ENCODE measurements around the gene CUX1.

Gene CUX1

DNA sequence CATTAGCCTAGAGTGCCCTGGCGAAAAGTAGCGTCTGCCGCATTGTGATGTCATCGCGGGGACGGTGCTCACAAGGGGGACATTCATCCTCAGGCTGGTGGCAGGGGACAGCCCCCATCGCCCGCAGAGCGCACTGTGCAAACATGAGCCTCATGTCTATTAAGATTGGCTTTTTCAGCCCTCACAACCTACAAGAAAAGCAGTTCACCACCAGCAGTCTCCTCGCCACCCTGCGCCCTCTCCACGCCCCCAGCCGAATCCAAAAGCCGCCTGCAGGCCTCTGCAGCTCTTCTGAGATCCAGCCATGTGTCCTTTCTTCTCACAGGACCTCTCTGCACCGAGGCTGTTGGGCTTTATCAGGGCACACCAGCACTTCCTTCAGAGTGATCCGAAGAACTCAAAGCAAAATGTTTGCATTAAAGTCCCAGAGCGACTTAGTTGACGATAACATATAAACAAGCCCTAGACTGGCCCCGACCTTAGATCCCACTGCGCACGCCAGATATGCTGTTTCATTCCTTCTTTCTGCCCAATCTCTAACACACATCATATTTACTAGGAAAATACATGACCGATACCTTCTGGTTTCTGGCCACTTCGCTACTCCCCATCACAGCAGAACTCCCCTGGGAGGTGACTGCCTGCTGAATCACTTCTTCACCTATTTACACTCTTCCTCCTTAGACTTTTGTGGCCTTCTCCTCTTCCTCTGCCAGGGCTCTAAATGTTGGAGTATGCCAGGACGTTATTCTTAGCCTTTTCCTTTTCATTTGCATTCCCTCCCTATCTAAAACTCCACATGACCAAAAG, 263.2 kb downstream of the CUX1 start:
- no peak for DNase-seq

DNA sequence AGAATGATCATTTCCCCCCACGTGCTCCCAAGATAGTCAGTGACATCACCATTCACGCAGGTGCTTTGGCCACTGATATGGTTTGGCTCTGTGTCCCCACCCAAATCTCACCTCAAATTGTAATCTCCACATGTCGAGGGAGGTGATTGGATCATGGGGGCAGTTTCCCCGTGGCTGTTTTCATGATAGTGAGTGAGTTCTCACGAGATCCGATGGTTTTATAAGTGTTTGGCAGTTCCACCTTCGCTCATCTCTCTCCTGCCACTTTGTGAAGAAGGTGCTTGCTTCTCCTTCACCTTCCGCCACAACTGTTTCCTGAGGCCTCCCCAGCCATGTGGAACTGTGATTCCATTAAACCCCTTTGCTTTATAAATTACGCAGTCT, 263.8 kb downstream of the CUX1 start:
- DNase-seq: no peak

DNA sequence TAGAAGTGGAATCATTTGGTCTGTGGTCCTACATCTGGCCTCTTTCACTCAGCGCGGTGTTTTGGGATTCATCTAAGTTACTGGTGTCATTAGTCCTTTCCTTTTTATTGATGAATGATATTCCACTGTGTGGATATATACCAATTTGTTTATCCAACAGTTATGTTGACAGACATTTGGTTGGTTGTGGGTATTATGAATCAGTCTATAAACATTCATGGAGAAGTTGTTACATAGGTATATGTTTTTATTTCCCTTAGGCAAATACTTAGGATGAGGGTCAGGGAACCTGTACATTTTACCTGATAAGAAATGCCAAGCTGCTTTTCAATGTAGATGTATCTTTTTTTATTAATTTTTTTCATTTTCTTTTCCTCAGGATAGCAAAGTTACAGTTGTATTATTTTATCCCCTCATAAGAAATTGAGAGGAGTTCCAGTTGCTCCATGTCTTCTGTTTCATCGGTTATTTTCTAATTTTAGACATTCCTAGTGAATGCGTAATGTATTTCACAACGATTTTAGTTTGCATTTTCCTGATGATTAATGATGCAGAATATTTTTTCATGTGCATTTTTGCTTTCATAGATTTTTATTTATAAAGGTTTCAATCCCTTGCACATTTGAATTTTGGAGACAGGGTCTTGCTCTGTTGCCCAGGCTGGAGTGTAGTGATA, 265.4 kb downstream of the CUX1 start:
- DNase-seq: no peak

DNA sequence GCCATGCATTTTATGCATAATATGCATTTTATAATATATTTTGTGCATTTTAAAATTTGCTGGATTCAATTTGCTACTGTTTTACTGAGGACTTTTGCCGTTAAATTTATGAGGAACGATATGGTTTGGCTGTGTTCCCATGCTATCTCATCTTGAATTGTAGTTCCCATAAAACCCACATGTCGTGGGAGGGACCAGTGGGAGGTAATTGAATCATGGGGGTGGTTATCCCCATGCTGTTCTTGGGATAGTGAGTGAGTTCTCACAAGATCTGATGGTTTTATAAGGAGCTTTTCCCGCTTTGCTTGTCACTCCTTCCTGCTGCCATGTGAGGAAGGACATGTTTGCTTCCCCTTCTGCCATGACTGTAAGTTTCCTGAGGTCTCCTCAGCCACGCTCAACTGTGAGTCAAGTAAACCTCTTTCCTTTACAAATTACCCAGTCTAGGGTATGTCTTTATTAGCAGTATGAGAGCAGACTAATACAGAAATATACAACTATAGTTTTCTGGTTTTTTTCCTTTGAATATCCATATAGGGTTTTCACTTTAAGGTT, 267.9 kb downstream of the CUX1 start:
- no peak for DNase-seq

DNA sequence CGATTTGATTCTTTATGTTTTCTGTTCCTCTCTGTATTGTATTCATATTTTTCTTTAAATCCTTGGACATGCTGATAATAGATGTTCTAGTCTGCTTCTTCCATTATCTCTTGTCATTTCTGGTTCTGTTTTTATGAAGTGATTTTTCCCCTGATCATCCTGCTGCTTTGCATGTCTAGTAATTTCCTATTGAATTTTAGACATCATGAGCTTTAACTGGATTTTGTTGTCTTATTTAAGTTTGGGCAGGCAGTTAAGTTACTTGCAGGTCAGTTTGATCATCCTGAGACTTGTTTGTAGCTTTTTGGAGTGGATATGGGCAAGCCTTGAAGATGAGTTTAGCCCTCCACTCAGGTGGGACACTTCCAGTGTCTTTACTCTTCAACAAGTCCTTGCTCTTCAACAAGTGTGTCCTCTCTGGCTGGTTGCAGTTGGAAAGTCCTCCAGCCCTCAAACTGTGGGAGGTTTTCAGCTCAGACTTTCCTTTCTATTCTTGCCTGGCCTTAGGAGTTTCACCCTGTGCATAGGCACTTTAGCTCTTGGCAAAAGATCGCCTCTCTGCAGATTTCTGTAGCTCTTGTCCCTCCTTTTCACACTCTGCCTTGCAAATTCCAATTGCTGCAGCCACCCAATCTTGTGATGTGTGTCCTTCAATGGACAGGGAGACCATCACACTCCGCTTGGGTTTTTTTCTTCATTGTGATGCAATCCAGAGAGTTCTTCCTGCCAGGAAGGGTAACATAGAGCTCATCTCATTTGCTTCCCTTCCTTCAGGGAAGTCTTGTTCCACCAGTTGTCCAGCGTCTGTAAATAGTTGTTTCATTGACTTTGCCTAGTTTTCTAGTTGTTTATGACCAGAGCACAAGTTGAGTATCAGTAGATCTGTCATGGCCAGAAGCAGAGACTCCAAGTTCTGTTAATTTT, 272.0 kb downstream of the CUX1 start:
- DNase-seq: no peak

DNA sequence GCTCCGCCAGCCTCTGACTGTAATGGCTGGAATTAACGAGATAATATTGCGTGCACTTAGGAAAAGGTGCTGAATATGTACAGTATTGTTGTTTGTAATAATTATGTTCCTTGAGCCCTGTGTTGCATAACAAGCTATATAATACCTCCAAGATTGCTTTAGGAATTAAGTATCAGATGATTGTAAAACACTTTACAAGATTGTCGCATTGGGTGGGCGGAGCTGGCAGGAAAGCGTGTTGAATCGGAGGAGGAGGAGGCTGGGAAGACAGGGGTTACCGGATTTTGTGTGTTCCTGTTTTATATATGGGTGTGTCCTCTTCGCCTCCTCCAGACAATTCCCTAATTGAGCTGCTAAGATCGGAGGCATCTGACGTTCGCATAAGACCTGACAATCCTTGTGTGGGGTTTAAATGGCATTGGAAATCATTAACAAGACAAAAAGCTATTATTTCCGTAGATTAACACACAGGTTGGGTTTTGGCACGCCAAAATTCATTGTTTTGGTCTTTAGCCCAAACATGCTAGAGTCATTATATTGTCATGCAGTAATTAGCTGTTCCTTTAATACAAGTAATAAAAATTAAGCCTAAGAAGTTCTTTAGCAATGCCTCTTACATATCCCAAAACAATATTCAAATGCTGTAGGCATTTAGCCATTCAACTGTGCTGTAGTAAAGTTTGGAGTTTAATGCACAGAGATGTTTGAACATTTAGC, 276.3 kb downstream of the CUX1 start:
- DNase-seq: no peak

DNA sequence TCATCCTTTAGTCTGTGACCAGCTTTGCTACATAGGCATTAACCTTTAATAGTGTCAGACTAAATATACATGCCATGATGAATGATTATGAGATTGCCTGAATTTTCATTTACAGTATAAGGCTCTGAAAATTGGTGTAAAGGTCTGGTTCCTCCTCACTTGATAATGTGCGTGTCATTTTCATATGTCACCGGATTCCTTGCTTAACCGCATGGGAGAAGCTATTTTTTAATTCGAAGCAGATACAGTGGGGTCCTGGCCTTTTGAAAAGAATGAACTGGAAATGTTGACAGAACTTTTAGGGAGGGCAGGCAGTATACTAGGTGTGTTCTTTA, 276.9 kb downstream of the CUX1 start:
- DNase-seq: no peak

DNA sequence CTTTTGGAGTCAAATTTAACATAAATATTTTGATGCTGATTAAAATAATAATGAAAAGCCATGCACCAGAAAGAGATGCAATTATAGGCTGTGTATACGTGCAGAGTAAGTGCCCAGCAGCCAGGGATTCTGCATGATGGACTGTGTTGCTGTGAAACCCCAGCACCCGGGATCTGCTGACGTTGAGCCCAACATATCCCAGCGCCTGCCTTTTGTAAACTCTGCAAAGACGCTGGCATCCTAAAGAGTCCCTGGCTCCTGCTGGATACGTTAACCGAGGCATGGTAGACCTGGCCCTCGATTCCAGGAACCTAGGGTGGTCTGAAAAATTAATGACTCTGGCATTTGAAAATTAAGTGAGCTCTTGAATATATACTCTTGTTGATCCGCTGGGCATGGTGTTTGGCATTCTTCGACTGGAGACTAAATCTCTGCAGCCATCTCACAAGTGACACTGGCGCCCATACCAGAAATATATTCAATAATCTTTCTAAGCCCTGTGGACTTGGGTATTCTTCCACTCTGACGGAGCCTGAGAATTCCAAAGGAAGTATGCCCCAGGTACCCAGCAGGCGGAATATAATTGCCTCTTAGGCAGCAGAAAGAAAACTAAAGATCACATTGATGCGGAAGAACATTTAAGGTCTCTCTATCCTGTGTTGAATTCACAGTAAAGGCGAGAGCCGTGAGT, 278.0 kb downstream of the CUX1 start:
- no peak for DNase-seq

DNA sequence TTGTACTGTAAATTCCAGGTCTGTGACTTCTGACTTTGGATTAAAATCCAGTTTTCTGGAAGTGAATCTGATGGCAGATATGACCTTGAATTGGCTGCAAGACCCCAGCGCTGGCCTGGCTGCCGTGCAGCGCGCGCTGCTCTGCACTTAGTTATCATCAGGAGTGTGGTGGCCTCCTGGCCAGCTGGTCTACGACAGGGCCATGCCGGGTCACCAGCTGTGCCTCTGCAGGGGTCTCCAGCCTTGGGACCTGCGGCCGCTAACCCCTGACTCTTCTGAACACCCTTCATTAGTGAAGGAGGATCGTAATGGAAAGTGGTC, 278.5 kb downstream of the CUX1 start:
- DNase-seq: no peak

DNA sequence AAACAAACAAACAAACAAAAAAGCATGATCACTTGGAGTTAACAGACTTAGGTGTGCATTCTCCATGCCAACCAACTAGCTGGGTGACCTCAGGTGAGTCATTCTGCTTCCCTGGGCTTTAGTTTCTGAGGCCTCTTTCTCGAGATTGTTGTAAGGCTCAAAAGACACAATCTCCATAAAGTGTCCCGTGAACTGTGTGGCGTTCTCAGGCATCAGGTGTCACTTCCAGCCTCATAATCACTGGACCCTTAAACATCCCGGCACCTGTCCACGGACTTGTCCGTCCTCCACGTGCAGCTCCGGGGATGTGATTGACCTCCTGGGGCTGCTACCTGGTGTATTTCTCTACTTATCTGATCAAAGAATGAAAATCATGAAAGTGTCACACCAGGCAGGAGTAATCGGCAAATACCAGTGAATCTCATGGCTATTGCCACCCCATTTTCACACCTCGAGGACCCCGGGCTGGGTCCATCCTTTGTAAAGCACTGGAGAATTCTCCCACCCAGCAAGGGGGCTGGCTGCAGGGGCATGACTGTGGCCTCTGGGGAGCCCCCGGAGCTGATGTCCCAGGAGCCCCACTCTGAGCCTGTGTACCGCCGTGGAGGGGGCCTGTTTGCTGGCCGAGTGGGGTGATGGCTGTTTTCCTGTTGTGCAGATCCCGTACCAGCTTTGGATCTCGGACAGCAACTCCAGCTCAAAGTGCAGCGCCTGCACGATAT, 279.4 kb downstream of the CUX1 start:
- no peak for DNase-seq

DNA sequence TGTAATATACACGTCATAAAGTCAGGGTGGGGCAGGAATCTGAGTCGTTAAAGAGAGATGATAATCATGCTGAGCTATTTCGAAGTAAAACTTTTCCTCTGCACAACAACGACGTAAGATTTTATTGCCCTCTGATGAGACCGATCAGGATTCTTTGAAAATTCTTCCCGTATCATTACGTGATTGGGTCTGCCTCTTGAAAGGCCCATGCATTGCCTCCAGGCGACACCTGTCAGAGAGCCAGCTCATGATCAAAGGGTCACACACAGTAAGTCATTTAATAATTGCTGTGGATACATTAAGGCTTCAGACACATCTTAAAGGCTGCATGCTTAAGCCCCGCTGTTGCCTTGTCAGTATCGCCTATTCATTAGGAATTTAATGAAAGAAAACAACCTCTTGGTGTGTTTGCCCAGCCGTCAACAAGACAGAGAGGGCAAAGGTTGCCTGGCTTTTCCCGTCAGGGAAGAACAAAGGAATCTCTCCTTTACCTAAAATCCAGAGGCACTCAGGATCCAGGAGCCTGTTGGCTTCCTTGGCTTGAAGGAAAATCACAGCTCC, 280.3 kb downstream of the CUX1 start:
- DNase-seq: no peak

DNA sequence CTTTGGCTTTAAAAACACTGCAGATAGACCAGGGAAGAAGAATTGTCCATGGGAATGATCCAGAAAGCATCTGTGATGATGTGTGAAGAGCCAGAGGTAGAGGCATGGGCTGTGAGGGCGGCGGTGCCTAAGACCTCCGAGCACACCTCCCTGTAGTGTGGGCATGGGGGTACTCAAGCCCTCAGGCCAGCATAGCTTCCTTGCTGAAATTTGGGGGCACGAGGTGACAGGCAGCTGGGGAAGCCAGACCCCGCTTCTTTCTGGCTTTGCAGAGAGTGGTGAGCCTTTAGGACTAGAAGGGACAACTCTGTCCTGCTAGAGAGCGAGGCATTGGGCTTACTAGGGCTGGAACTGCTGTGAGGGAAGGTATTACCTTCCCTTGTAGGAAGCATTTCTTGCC, 281.6 kb downstream of the CUX1 start:
- no peak for DNase-seq

DNA sequence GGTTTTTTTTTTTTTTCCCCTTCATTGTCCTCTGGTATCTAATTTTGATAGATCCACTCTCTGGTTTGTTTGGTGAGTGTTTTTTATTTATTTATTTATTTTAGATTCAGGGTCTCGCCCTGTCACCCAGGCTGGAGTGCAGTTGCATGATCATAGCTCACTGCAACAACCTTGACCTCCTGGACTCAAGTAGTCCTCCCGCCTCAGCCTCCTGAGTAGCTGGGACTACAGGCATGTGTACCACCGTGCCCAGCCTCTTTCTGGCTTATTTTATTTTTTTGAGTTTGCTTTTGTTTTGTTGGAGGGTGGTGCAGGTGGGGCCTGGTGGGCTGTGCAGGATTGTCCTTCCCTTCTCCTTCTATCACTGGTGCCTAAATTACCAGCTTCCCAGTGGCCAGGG, 282.0 kb downstream of the CUX1 start:
- DNase-seq: no peak

DNA sequence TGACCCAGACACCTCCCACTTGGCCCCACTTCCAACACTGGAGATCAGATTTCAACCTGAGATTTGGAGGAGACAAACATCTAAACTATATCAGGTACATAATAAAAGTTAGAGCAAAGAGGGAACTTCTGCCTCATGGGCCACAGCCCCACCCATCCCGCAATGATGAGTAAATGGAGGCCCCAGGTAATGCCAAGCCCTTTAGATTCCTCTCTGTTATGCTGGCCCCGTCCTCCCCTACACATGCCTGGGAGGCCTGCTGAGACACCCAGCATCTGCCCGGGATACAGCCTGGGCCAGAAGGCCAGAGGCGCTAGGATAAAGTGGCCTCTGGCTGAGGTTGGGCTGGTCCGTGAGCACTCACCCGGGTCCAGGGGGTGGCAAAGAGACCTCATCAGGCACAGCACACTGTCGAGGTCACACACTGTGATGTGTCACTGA, 283.7 kb downstream of the CUX1 start:
- no peak for DNase-seq

DNA sequence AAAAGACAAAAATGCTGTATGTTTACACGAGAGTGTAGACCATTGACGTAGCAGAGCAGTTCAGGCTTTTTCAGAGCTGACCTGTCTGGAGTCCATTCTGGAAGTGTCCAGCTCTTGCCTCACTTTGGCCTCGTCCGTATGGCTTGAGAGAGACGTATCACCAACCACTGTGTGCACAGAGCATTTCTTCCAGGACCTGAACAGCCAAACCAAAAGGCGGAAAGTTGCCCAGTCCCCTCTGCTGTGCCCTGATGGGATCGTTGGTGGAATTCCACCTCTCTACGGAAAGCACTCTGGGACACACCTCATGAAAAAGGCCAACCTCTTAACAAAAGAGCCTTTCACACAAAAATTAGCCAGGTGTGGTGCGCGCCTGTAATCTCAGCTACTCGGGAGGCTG, 284.5 kb downstream of the CUX1 start:
- no peak for DNase-seq

DNA sequence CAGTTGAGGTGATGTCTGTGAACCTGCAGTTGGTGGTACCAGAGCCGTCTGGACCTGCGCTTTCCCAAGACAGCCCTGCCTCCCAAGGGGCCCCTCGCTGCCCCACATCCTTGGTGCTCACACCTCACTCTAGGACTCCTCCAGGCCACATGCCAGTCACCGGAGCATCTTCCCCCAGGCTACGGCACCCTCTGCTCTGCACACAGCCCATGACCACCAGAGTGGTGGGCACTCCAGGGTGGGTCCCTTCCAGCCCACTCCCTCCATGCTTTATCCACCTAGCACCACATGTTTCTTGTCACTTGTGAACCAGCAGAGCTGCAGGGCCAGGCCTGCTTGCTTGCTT, 285.6 kb downstream of the CUX1 start:
- DNase-seq: no peak

DNA sequence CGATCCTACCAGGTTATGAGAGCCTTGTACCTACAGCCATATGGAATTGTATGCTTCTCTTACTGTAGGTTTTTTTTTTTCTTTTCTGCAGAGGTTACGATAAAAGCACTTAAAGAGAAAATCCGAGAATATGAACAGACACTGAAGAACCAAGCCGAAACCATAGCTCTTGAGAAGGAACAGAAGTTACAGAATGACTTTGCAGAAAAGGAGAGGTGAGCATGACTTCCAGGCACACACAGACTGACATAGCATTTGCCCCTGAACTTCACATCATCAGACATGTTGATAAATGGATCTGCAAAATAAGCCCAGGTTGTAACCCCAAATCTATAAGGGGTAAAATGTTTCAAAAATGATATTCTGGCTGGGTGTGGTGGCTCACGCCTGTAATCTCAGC, 286.8 kb downstream of the CUX1 start:
- DNase-seq: no peak

DNA sequence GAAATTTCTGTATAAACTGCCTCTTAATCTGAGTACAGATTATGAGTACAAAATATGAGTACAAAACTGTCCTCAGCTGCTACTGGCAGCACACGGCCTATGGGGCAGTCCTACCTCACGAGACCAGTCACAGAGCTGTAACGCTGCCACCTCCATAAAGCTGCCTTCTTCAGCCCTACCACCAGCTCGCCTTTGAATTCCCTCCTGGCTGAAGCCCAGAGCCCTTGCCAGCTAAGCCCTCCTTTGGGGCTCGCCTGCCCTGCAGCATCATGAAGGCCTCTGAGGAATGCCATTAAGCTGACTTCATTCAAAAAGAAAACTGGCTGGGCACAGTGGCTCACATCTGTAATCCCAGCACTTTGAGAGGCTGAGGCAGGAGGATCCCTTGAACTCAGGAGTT, 289.2 kb downstream of the CUX1 start:
- DNase-seq: no peak

DNA sequence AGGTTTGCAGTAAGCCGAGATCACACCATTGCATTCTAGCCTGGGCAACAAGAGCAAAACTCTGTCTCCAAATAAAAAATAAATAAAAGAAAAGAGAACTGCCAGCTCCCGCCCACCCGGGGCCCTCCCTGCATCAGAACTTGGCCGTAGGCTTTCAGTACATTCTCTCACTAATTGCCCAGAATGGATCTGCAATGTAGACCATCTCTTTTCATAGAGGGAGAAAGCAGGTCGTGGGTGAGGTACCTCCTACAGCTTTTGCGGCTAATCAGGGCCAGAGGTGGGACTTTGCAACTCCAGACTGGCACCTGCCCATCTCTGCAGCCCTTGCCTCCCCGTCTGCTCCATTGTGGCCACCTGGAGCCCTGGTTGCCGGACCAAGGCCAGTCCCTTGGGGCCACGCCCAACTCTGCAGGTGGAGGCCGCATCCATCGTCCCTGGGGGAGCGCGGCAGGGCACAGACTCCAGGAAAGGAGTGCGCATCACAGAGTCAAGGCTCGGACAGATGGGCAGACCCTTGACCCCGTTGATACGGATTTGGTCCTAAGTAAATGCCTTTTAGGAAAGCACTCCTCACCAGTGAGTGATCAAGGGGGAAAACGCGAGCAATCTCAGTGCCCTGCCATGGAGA, 290.2 kb downstream of the CUX1 start:
- no peak for DNase-seq
